NK-92 (cell line): Measurements from ENCODE around the gene LINC00632.

Source experiments
- DNase-seq: peaks from one replicate; lab custom pipeline; 2025; ENCODE audit not compliant: unreplicated experiment; lab: John Stamatoyannopoulos, UW

Gene LINC00632

DNA sequence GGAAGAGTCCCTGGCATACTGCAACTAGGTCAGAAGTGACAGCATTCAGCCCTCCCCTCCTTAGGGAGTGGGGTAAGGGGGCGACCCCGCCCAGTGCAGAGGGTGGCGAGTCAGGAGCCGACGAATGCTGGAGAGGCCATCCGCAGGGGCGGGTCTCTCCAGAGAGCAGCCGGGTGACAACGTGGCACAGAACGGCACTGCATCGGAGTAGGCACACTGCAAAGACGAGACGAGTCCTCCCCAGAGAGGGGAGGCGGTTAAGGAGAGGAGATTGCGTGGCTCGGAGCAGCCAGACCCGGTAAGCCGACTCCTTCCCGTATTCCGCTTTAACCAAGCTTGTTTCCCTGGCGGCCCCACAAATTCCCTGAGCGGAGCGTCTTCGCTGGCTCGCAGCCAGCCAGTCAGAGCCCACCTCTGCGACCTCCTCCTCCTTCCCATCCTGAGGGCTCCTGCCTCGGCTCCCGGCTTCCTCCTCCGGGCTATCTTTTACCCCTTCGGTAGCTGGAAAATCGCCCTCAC, 54.9 kb downstream of the LINC00632 start:
- no peak for DNase-seq

DNA sequence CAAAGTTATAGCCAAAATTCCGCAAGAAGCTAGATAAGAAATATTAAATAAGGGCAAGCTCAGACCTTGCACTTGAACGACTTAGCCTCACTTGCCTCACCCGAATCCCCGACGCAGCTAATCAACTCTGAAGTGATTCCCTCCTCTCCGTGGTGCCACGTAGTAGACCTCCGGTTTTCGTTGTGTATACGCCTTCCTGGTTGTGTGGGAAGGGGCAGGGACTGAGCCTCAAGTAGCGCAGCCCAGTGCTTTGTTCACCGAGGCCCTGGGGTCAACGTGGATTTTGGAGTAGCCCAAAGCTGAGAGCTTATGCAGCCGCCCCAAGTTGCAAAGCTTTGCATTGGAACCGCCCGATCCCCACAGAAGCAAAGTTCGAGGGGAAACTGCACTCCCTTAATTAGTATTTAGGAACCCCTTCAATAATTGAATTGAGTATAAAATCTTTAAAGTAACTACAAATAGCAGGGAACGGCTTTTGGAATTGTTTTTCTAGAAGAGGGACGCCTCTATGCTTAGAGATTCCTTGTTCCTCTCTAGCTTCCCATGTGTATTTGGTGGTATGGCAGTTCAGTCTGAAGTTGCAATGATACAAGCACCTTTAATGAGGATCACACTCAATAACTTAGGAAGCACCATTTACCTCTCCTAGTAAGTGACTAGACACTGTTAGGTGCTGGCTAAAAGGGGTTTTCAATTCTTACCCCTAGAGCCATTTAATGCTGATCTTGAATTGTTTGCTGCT, 55.7 kb downstream of the LINC00632 start:
- DNase-seq: no peak

DNA sequence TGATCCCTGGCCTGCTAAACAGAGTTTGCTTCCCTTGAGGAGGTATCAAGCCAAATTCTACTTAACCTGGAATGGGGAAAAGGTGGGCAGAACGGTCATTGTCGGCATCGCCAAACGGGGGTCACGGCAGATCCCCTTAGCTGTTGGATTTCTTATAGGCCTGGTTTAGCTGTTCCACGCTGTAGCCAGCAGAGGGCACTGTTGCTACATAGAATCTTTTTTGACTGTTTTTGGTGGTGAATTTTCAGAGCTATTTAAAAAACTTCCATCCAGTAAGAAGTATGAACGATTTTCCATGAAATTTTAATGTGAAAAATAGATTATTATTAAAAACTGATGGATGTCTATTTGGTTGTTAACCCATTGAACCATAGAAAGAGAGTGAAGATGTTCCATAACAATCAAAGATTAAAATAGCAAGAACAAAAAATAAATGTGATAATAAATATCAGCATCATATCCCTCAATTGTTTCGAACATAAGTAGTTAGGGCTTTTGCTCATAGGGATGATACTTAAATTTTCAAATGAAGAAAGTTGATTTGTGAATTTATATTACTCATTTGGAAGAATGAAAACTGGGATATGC, 56.6 kb downstream of the LINC00632 start:
- no peak for DNase-seq

DNA sequence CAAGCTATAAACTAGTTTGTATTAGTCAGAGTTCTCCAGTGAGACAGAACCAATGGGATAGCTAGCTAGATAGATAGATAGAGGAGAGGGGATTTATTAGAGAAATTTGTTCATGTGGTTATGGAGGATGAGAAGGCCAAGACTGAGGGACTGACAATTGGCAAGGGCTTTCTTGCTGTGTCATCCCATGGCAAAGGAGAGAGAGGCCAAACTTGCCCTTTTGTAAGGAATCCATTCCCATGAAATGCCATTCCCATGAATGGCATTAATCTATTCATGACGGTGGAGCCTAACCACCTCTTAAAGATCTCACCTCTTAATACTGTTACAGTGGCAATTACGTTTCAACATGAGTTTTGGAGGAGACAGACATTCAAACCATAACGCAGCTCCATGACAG, 58.1 kb downstream of the LINC00632 start:
- no peak for DNase-seq

DNA sequence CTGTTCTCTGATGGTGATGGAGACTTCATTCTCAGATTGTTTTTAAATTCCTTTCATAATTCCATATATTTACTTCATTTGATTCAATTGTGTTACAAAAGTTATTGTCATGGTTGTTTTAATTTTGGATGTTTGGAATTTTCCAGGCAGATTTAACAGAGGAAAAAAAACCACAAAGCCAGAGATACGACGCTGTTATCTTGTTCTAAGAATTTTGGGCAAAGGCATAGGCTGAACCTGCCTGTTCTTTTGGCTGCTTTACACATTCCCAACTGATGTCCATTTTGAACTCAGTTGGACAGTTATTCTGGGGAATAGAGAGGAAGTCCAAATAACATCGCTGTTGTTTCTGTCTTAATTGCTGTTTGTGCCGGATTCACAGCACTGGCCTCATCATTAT, 65.7 kb downstream of the LINC00632 start:
- no peak for DNase-seq

DNA sequence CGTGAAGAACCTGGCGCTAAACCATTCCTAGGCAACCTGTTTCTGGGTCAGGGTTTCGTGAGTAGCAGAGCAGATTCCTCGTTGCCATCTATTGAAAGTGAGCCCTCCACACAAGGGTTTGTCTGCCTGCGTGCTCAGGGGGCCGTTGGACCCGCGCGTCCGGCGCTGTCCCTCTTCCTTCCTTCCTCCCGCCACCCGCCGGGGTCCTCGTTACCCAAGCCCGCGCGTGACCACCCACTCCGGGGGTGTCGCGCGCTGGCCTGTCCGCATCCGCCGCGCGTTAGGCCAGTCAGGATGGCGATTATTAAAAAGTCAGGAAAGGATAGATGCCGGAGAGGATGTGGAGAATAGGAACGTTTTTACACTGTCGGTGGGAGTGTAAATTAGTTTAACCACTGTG, 66.8 kb downstream of the LINC00632 start:
- no peak for DNase-seq

DNA sequence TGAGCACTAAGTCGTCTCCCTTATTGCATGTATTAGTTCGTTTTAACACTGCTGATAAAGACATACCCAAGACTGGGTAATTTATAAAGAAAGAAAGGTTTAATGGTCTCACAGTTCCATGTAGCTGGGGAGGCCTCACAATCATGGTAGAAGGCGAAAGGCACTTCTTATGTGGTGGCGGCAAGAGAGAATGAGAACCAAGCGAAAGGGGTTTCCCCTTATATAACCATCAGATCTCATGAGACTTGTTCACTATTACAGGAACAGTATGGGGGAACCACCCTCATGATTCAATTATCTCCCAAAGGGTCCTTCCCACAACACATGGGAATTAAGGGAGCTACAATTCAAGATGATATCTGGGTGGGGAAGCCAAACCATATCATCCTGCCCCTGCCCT, 85.1 kb downstream of the LINC00632 start:
- DNase-seq: no peak

DNA sequence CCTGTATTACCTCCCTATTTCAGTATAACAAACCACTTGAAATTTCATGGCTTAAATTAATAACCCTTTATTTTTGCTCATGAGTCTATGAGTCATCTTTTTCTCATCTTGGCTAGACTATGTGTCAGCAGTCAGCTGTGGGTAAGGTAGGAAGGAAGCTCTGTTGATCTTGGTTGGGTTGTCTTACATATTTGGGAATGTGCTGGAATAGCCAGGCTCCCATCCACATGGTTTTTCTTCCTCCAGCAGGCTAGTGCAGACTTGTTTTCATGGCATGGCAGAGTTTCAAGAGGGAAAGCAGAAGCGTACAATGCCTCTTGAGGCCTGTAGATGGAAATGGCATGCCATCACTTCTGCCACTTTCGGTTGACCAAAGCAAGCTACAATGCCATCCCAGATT, 89.7 kb downstream of the LINC00632 start:
- no peak for DNase-seq

DNA sequence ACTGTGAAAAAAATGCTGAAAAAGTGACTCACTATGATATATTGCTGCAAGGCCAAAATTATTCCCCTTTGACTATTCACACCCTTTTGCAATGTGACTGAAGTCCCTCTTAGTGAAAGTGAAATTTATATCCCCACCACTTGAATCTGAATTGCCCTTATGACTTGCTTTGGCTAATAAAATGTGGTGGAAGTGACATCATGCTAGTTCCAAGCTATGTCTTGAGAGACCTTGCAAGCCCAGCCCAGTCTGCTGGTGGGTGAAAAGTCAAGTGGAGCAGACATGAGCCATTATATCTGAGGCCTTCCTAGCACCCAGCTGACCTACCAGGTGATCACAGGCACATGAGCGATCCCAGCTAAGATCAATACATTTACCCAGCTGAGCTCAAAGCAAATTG, 94.7 kb downstream of the LINC00632 start:
- DNase-seq: no peak

DNA sequence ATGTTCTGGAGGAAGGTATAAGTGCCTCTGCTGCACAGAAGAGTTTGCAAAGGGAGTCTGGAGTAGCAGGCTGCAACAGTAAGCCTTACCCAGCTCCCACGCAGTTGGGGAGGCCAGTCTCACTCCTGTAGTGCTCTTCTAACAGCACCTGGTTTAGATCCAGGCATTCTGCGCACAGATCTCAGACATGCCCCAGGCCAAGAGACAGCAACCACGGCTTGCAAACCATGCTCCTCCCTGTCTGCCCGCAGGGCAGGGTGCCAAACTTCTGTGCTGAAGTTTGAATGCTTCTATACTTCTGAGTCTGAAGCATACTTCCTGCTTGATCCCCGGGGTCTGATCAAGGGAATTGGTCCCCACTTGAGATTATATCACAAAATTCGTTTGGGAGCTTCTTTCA, 106.3 kb downstream of the LINC00632 start:
- DNase-seq: no peak

DNA sequence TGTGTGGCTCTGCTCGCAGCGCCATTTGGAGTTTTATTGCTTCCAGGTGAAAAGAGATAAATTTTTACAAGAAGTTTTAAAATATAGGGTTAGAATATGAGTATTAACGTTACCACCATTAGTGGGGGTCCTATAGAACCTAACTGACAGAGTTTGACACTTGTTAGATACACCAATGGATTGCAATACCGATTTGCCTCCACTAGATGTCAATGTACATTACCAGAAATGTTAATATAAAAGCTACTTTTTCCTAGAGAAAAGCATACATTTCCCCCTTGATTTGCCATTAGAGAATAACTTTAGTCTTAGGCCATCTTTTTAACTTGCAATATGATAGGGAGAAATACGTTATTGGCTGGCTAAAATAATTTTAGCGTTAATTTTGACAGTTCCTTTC, 108.4 kb downstream of the LINC00632 start:
- no peak for DNase-seq

DNA sequence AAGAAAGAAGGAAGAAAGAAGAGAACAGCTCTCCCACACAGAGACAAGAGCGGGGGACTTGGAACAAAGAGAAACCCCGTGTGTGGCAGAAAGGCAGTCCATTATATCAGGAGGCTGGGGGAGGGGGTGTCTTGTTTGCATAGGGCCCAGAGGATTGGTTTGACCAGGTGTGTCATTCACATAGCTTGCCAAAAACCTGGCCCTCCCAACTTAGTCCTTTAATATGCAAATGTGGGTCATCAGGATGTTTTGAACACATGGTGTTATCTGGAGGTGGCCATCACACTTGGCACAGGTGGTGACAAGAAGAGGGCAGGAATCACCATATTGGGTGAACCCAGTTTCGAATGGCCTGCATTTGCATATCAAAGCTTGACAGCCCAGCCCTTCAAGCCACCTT, 111.7 kb downstream of the LINC00632 start:
- no peak for DNase-seq

DNA sequence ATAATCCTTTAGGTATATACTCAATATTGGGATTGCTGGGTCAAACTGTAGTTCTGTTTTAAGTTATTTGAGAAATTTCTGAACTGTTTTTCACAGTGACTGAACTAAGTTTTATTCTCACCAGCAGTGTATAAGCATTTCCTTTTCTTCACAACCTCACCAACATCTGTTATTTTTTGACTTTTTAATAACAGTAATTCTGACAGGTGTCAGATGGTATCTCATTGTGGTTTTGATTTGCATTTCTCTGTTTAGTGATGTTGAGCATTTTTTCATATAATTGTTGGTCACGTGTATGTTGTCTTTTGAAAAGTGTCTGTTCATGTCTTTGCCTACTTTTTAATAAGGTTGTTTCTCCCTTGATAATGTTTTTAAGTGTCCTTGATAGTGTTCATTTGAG, 112.6 kb downstream of the LINC00632 start:
- DNase-seq: no peak

DNA sequence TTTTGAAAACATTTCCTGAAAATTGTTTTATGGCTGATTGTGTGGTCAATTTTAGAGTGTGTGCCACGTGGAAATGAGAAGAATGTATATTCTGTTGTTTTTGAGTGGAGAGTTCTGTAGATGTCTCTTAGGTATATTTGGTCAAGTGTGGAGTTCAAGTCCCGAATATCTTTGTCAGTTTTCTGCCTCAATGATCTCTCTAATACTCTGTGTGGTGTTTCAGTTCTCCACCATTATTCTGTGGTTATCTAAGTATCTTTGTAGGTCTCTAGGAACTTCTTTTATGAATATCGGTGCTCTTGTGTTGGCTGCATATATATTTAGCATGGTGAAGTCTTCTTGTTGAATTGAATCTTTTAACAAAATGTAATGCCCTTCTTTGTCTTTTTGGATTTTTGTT, 113.3 kb downstream of the LINC00632 start:
- DNase-seq: no peak

DNA sequence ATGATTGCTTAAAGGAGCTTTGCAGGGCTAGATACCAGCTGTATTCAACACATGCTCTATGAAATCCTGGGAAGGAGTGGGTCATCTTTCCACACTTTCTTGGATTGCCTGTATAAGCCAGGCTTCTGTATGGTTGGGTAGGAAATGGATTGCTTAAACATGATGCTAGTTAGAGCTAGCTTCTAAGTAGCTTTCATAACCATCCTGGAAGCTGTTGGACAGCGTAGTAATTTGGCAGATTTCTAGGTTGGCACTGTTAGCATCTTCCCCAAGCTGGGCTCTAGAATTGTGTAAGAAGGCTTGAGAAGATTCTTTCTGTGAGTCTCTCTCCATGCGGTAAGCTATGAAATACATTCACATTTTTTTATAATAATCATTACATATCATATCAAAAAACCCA, 127.3 kb downstream of the LINC00632 start:
- DNase-seq: no peak
